RCC 7860 (cell line): ENCODE results near the gene FBXL3.
"Not testable (repeated sequence)": the region's sequence is repeated elsewhere in the genome, so short reads cannot be mapped to it uniquely, and the experiment has no call there.

Experiments used
- DNase-seq: peaks from one replicate; pipeline ENCODE4 v3.0.0-alpha.2; 2015; ENCODE audit warnings: low spot score
- FAIRE-seq: peaks from 2 replicates; lab custom pipeline; 2012; peaks lifted over from hg19 to GRCh38; lab: Jason Lieb, UNC

Gene FBXL3

GRCh38 chr13:76991796-76992547, 35.0 kb downstream of the FBXL3 start, which contains the start of gene CLN5:
TSS of gene CLN5 (plus strand) at chr13:76992081. CDS start at chr13:76992099, 18 bp downstream.
- DNase-seq (peak; percentile 80), FAIRE-seq (no peak)

DNA sequence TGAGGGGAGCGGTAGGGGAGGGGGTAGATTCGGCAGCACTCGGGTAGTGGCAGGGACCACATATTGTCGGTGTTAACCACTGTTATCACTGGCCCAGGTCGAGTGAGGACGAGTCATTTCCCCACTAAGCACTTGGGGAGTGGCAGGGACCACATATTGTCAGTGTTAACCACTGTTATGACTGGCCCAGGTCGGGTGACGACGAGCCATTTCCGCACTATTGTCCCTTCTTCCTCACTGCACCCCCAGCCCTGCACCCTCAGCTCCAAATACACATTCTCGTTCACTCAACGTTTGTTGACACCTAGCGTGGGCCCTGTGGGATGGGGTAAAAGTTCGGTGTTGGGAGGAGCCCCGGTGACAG, 35.5 kb downstream of the FBXL3 start:
- no peak for DNase-seq
- no peak for FAIRE-seq

DNA sequence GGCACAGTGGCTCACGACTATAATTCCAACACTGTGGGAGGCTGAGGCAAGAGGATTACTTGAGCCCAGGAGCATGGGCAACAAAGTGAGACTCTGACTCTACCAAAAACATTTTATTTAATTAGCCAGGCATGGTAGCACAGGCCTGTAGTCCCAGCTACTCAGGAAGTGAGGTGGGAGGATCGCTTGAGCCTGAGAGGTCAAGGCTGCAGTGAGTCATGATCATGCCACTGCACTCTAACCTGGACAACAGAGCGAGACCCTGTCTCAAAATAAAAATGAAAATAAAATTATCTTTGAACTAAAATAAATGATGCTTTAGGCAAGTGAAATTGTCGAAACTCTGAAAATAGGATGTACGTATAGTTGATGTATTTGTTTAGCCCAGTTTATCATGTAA, 43.3 kb downstream of the FBXL3 start:
- no peak for DNase-seq
- no peak for FAIRE-seq

GRCh38 chr13:76982061-76982460, 44.9 kb downstream of the FBXL3 start:
- FAIRE-seq (no peak), DNase-seq (no peak)

DNA sequence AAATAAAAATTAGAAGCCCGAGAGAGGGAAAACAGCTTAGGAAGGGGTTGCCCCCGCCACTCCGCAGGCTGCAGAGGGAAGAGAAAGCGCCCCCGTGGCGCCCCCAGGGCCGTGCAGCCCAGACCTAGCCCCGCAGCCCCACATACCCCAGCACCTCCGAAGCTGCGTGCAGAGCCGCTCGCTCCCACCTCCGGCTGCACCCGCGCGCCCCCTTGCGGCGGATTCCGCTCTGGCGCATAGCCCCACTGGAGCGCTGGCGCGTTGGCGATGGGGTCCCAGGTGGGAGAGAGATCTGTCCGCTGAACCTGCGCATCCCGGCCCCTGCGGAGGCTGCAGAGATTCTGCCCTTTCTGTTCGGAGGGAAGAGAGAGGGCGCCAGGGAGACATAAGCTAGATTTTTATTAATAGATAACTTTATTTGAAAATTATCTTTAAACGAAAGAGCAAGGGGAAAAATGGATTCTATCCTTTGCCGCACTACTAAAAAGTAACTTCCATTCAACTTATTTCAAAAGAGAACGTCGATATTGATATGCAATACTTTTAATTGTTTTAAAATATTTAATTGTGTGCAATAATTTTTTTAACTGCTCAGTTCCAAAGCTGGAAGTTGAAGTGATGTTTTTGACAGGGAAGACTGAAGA, 46.8 kb downstream of the FBXL3 start:
- DNase-seq = no peak
- FAIRE-seq = no peak

DNA sequence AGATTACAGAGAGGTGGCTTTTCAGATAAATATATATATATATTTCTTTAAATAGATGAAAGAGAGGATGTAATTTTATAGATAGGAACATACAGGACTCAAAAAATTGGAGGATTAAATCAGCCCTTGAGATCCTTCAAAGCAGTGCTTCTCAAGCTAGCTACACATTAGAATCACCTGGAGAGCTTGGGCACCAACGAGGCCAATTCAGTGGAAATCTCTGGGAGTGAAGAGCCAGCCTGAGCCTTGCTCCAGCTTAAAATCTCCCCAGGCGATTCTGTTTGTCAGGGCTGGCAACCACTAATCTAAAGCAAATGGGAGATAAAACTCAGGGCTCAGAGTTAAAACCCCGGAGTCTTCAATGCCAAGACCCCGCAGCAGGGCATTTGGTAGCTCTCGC, 50.0 kb downstream of the FBXL3 start:
- DNase-seq = no peak
- FAIRE-seq = no peak

GRCh38 chr13:76976490-76976889, 50.5 kb downstream of the FBXL3 start:
- FAIRE-seq = no peak
- no peak for DNase-seq

GRCh38 chr13:76975863-76976262, 51.1 kb downstream of the FBXL3 start:
- DNase-seq = no peak
- no peak for FAIRE-seq

- no peak for FAIRE-seq
- DNase-seq = no peak
These were observed 52.4 kb downstream of the FBXL3 start for GRCh38 chr13:76974618-76974975.

GRCh38 chr13:76973920-76974617, 52.9 kb downstream of the FBXL3 start:
- FAIRE-seq (no peak), DNase-seq (no peak)

DNA sequence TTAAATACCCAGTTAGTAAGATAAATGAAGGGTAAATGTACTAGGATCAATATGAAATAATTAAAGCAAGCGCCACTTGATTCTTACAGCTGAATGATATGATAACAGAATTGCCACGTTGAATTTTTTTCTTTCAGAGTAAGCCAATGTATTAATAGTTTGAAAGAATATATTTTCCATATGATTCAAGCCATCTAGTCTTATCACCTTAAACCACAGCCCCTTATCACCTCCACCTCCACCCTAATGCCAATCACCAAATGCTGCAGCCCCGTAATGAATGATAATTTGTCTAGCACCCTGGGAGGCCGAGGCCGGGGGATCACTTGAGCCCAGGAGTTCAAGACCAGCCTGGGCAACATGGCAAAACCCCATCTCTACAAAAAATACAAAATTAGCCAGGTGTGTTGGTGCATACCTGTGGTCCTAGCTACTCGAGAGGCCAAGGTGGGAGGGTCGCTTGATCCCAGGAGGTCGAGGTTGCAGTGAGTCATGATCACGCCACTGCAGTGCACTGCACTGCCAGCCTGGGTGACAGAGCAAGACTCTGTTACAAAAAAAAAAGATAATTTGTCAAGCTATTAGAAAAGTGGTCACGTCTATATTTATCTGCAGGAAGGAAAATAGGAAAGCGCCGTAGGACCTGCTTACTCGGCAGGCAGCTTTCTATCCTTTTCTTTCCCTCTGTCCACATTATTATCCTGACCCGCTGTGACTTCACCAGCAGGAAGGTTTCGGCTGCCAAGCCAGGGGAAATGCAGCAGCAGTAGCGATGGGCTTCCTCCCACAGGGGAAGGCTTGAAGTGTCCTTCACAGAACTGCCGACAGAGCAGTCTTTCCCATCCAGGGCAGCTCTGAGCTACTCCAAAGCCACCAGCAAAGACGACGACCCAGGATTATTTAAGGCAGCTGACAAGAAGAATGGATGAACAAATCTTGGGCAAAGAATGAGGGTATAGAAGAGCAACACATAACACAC, 54.8 kb downstream of the FBXL3 start:
- FAIRE-seq (no peak), DNase-seq (no peak)

DNA sequence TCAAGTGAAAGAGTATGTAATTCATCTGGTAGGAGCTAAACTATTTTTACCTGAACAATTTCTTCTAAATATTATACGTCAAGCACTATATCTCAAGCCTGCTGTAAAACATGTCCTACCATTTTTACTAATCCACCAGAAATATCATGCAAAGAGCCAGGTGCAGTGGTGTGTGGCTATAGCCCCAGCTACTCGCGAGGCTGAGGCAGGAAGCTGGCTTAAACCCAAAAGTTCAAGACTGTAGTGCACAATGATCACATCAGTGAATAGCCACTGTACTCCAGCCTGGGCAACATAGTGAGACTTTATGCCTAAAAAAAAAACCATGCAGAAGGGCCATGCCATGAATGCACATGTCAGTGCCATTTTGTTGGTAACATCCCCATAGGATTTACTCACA, 55.7 kb downstream of the FBXL3 start:
- no peak for FAIRE-seq

DNA sequence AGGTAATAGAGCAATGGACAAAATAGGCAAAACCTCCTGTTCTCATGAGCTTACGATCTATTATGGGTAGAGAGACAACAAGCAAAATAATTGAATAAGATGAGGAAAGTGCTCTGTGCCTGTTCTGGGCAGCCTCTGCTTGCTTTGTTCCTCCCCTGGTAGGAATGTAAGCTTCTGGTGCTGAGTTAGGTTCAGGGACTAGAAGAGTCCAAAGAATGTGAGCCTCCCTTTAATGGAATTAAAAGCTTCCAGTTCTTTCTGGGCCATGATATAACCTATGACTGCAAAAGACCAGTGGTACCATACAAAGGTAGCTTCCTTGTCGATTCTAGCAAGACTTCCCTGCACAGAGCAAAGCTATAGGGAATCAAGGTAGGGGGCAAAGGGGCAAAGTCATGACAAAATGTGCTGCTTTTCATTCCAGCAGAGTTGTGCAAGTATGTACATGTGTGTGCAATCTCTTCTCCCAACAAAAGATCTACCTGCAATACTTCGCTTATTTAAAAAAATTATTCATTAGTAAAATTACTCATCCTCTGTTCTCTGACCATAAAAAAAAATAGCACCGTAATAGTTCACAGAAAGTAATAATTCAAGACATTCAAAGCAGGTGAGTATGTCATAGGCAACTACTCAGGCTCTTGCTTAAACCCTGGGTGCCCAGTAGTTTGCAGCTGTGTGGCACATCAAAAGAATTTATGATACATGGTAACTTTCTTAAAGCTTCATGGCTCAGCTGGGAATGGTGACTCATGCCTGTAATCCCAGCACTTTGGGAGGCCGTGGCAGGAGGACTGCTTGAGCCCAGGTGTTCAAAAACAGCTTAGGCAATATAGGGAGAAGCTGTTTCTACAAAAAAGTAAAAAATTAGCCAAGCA, 57.2 kb downstream of the FBXL3 start:
- DNase-seq (no peak), FAIRE-seq (no peak)

More for the DNA sequence above, 55.7 kb downstream of the FBXL3 start:
- DNase-seq = no peak

DNA sequence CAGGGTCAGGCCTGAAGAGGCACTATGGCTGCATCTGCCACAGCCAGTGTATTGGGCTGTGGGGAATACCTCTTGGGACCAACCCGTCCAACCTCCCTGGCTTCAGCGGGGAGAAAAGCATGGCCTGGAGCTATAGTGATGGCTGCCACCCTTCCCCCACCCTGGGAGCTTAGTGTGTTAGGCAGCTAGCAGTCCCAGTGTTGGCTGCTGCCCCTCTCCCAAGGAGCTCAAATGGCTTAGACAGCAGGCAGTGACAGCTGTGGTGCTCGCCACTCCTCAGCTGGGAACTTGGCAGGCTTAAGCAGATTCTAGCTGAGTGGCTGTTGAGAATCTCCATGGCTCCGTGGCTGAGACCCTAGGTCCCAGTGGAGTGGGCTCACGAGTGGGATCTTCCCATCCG, 58.9 kb downstream of the FBXL3 start:
- FAIRE-seq (no peak), DNase-seq (no peak)

- no peak for DNase-seq
- no peak for FAIRE-seq
These were observed 59.9 kb downstream of the FBXL3 start for GRCh38 chr13:76967031-76967430.

- DNase-seq (no peak), FAIRE-seq (no peak)
These were observed 61.1 kb downstream of the FBXL3 start for GRCh38 chr13:76965759-76966421.

GRCh38 chr13:76959734-76960133, 67.2 kb downstream of the FBXL3 start:
- FAIRE-seq, DNase-seq: not testable (repeated sequence)

DNA sequence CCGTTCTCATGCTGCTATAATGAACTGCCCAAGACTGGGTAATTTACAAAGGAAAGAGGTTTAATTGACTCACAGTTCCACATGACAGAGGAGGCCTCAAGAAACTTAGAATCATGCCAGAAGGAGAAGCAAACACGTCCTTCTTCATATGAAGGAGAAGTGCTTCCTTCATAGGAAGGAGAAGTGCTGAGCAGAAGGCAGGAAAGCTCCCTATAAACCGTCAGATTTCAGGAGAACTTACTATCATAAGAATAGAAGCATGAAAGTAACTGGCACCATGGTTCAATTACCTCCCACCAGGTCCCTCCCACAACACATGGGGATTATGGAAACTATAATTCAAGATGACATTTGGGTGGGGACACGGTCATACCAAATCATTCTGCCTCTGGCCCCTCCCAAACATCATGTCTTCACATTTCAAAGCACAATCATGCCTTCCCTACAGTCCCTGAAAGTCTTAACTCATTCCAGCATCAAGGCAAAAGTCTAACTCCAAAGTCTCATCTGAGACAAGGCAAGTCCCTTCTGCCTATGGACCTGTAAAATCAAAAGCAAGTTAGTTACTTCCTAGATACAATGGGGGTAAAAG, 68.0 kb downstream of the FBXL3 start:
- no peak for FAIRE-seq
- DNase-seq = no peak

DNA sequence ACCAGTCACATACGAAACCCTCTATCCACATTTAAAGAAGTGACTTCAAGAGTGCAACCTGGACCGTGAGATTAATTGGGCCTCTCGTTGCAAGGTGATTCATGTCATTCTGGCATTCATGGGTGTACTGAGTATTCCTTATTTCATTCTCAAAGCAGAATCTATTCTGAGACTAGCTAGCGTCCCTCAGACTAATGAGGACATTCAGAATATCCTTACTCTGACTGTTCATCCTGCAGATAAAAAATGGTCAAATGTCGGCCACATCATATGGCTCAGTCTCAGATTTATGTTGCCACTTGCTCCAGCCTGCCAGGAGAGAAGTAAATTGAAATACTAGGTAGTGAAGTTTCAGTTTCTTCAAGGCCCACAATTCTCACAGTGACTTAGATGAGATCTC, 71.3 kb downstream of the FBXL3 start:
- FAIRE-seq (no peak), DNase-seq (no peak)
